HG03354 (cell line): ENCODE measurements around the gene ENOX2.

ENCODE experiments used
- ATAC-seq: cut with Tn5 transposase; IDR thresholded peaks from one replicate; pipeline ENCODE4 v1.9.1; 2021; ENCODE audit warnings: mild to moderate bottlenecking; ENCODE audit not compliant: unreplicated experiment, poor library complexity, severe bottlenecking

ENOX2 gene

GRCh38 chrX:130885996-130886395 lies 17.0 kb downstream of the ENOX2 start:
- no peak for ATAC-seq

- ATAC-seq: no peak
These were observed 17.5 kb downstream of the ENOX2 start for GRCh38 chrX:130885508-130885907.

- ATAC-seq: no peak
These were observed 18.4 kb downstream of the ENOX2 start for GRCh38 chrX:130884627-130885026.

GRCh38 chrX:130879869-130880268 lies 23.1 kb downstream of the ENOX2 start:
- no peak for ATAC-seq

GRCh38 chrX:130878350-130879341 lies 24.4 kb downstream of the ENOX2 start:
- ATAC-seq: no peak

- no peak for ATAC-seq
These were observed 25.1 kb downstream of the ENOX2 start for GRCh38 chrX:130877892-130878341.

- ATAC-seq: no peak
These were observed 26.8 kb downstream of the ENOX2 start for GRCh38 chrX:130876226-130876625.

GRCh38 chrX:130874751-130875150 lies 28.3 kb downstream of the ENOX2 start:
- ATAC-seq: no peak

GRCh38 chrX:130869239-130869638 lies 33.8 kb downstream of the ENOX2 start:
- no peak for ATAC-seq

- no peak for ATAC-seq
These were observed 41.5 kb downstream of the ENOX2 start for GRCh38 chrX:130861462-130861861.

- ATAC-seq: peak; percentile 78
These were observed 45.8 kb downstream of the ENOX2 start for GRCh38 chrX:130857207-130857606.

GRCh38 chrX:130851569-130851968 lies 51.4 kb downstream of the ENOX2 start:
- ATAC-seq: no peak

GRCh38 chrX:130848763-130849162 lies 54.2 kb downstream of the ENOX2 start:
- peak; percentile 77 for ATAC-seq

- no peak for ATAC-seq
These were observed 56.3 kb downstream of the ENOX2 start for GRCh38 chrX:130846746-130847145.

- no peak for ATAC-seq
These were observed 61.2 kb downstream of the ENOX2 start for GRCh38 chrX:130841776-130842175.

- no peak for ATAC-seq
These were observed 62.7 kb downstream of the ENOX2 start for GRCh38 chrX:130840345-130840744.

- ATAC-seq: peak; percentile 58
These were observed 66.6 kb downstream of the ENOX2 start for GRCh38 chrX:130836447-130836846.

GRCh38 chrX:130834830-130835229 lies 68.2 kb downstream of the ENOX2 start:
- no peak for ATAC-seq

- no peak for ATAC-seq
These were observed 68.9 kb downstream of the ENOX2 start for GRCh38 chrX:130834149-130834548.

- ATAC-seq: no peak
These were observed 71.7 kb downstream of the ENOX2 start for GRCh38 chrX:130831347-130831722.

- ATAC-seq: no peak
These were observed 72.2 kb downstream of the ENOX2 start for GRCh38 chrX:130830599-130831346.
